ENCODE measurements around the gene MOV10. TPM values are rescaled to one million over a fixed set of nuclear protein-coding genes. Genes with fewer than 3 reads are reported as not detected.
A peak's percentile ranks its signal among the peaks of the same experiment; 100 is the strongest.
"Not testable (repeated sequence)": the region's sequence is repeated elsewhere in the genome, so short reads cannot be mapped to it uniquely, and the experiment has no call there.

The MOV10 gene, protein sequence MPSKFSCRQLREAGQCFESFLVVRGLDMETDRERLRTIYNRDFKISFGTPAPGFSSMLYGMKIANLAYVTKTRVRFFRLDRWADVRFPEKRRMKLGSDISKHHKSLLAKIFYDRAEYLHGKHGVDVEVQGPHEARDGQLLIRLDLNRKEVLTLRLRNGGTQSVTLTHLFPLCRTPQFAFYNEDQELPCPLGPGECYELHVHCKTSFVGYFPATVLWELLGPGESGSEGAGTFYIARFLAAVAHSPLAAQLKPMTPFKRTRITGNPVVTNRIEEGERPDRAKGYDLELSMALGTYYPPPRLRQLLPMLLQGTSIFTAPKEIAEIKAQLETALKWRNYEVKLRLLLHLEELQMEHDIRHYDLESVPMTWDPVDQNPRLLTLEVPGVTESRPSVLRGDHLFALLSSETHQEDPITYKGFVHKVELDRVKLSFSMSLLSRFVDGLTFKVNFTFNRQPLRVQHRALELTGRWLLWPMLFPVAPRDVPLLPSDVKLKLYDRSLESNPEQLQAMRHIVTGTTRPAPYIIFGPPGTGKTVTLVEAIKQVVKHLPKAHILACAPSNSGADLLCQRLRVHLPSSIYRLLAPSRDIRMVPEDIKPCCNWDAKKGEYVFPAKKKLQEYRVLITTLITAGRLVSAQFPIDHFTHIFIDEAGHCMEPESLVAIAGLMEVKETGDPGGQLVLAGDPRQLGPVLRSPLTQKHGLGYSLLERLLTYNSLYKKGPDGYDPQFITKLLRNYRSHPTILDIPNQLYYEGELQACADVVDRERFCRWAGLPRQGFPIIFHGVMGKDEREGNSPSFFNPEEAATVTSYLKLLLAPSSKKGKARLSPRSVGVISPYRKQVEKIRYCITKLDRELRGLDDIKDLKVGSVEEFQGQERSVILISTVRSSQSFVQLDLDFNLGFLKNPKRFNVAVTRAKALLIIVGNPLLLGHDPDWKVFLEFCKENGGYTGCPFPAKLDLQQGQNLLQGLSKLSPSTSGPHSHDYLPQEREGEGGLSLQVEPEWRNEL
- polyA plus RNA-seq = 5.6 TPM

DNA sequence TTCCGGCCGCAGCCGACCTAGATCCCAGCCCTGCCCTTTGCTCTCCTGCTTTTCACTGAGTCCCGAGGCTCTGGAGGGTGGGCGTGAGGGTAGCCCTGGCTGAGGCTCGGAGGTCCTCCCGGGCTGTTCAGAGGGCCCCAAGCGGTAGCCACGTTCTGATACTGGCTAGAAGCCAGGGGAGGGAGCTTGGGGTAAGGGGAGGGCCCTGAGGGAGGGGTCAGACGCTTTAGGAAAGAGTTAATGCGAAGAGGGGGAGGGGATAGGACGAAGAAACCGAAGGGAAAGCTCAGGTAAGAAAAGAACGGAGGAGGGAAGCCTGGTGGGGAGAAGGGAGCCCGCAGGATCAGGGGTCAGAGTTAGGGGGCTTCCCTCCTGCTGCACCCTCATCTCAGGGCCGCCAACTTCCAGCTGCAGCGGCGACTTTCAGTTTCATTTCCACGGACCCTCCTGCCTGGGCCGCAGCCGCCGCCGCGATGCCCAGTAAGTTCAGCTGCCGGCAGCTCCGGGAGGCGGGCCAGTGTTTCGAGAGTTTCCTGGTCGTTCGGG lies at the start of gene MOV10:
Gene MOV10, plus strand, starts transcription at position 220 of the 546 bp plus-strand sequence. Its CDS starts 254 bp downstream, at position 474.
- Mint-ChIP-seq H3K4me1 (peaks cover 19 to 25% (median 23%) of the 10 kb centered on the region in 3 donors), H3K9me3 (no peaks in the 10 kb centered on the region), H3K4me3 (peak within 1 kb of the TSS; percentile 76 to 97 (median 94)), H3K27ac (peak within 1 kb of the TSS; percentile 54 to 94 (median 85)), H3K27me3 (no peaks in the 10 kb centered on the region), H3K36me3 (no peaks in the 10 kb centered on the region)

DNA sequence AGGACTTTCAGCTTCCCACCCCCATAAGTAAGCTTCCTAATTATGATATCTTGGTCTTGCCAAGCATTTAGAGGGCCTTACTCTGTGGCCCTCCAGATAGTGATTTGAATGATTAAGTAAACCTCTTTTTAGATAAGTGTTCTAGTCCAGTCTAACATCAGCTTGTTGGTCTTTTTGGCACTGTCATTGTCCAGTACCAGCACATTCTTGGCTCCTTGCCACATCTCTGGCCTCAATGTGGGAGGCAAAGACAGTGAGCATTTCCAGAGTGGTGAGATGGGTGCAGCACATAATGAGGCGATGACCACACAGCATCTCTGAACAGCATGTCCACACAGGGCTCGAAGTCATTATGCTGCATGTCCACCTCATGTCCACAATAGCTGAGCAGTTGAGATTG lies 48.8 kb upstream of the MOV10 start:
- Mint-ChIP-seq H3K9me3 (no peaks in the 10 kb centered on the region), H3K27me3 (no peaks in the 10 kb centered on the region), H3K36me3 (peaks cover 6% of the 10 kb centered on the region), H3K4me1 (peaks cover 61 to 68% (median 63%) of the 10 kb centered on the region in 3 donors), H3K4me3 (peak overlapping the region in 2 of 4 donors; percentile 58 to 83), H3K27ac (peak overlapping the region in 1 of 3 donors; percentile 74)

DNA sequence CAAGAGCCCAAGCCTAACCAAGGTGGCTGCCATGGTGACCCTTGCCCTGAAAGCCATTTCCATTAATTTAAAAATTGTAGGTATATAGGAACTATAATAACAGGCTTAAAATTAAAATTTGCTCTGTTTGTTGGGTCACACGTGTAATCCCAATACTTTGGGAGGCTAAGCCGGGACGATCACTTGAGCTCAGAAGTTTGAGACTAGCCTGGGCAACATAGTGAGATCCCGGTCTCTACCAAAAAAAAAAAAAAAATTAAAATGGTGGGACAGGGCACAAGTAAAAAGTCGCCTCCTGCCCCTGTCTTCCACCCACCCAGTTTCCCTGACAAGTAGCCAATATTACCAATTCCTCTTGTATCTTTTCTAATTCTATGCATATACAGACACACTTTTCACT lies 48.3 kb upstream of the MOV10 start:
- H3K27ac Mint-ChIP-seq = peak overlapping the region in 2 of 3 donors; percentile 8 to 78
- H3K9me3 Mint-ChIP-seq = no peaks in the 10 kb centered on the region
- peaks cover 6% of the 10 kb centered on the region for H3K36me3 Mint-ChIP-seq
- no peaks in the 10 kb centered on the region for H3K27me3 Mint-ChIP-seq
- H3K4me3 Mint-ChIP-seq = peak overlapping the region in 2 of 4 donors; percentile 25 to 64
- peaks cover 61 to 69% (median 65%) of the 10 kb centered on the region in 3 donors for H3K4me1 Mint-ChIP-seq

DNA sequence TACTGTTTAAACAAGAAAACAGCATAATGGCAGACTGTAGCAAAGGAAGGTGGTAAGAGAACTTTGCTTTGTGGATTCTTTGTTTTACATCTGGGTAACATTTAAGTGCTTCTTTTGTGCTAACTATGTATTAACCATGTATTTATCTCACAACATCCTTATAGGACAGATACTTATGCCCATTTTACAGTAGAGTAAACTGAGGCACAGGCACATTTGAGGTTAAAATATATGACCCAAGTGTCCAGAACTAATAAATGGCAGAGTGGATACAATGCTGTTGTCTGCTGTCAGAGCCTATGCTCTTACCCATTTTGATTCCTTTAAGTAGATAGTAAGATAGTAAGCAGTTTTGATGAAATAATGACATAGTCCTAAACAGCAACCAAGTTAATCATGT lies 47.6 kb upstream of the MOV10 start:
- Mint-ChIP-seq H3K27ac (peak overlapping the region in 1 of 3 donors; percentile 84), H3K4me3 (peak overlapping the region in 2 of 4 donors; percentile 34 to 64), H3K36me3 (peaks cover 6% of the 10 kb centered on the region), H3K9me3 (no peaks in the 10 kb centered on the region), H3K27me3 (no peaks in the 10 kb centered on the region), H3K4me1 (peaks cover 61 to 71% (median 68%) of the 10 kb centered on the region in 3 donors)

DNA sequence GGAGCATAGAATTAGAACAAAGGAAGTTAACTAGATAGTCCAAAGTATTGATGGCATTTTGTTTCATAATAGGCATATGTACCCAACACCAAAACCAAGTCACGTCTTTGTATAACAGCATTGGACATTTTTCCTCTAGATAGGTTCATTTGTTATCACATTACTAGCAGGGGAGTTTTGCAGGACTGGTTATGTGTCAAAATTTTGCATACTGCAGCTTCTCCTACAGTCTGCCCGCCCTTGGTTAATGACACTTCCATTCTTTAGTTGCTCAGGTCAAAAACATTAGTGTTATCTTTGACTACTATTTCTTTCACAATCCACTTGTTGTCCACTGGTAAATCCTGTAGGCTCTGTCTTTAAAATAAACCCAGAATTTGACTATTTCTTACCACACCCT lies 45.9 kb upstream of the MOV10 start:
- Mint-ChIP-seq H3K36me3 (peaks cover 6% of the 10 kb centered on the region), H3K4me1 (peaks cover 64 to 72% (median 65%) of the 10 kb centered on the region in 3 donors), H3K27me3 (no peaks in the 10 kb centered on the region), H3K9me3 (no peaks in the 10 kb centered on the region), H3K4me3 (peak overlapping the region in 2 of 4 donors; percentile 30 to 65), H3K27ac (peak overlapping the region in 2 of 3 donors; percentile 11 to 47)

DNA sequence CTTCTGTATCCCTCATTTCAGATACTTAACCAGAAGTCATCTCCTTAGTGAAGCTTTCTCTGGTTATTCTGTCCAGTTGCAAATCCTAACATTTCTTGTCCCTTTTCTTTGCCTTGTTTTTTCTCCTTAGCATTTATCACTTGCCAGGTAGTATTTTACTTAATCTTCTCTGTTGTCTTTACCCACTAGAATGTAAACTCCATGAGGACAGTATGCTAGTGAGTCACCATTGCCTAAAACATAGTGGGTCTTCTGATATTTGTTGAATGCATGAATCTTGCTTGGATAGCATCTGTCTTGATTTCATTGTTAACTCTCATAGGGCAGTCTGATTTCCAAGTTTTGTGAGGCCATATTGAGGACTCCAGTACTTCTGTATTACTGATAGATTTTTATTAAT lies 45.2 kb upstream of the MOV10 start:
- peaks cover 11% of the 10 kb centered on the region for H3K36me3 Mint-ChIP-seq
- no peaks in the 10 kb centered on the region for H3K9me3 Mint-ChIP-seq
- peak overlapping the region in 1 of 4 donors; percentile 34 for H3K4me3 Mint-ChIP-seq
- peaks cover 67 to 76% (median 69%) of the 10 kb centered on the region in 3 donors for H3K4me1 Mint-ChIP-seq
- no peaks in the 10 kb centered on the region for H3K27me3 Mint-ChIP-seq
- H3K27ac Mint-ChIP-seq = peak overlapping the region in 1 of 3 donors; percentile 11

DNA sequence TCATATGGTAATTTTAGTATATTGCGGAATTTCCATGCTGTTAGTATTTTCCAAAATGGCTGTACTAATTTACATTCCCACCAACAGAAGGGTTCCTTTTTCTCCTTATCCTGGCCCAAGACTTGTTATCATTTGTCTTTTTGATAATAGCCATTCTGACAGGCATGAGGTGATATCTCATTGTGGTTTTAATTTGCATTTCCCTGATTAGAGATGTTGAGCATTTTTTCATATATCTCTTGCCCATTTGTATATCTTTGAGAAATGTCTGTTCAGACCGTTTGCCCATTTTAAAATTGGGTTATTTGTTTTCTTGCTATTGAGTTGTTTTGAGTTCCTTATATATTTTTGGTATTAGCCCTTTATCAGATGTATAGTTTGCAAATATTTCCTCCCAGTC lies 40.8 kb upstream of the MOV10 start:
- no peaks in the 10 kb centered on the region for H3K27me3 Mint-ChIP-seq
- peaks cover 14% of the 10 kb centered on the region for H3K36me3 Mint-ChIP-seq
- peak overlapping the region in 1 of 4 donors; percentile 49 for H3K4me3 Mint-ChIP-seq
- H3K4me1 Mint-ChIP-seq = peaks cover 53 to 68% (median 66%) of the 10 kb centered on the region in 3 donors
- peak overlapping the region in 1 of 3 donors; percentile 18 for H3K27ac Mint-ChIP-seq
- H3K9me3 Mint-ChIP-seq = no peaks in the 10 kb centered on the region

DNA sequence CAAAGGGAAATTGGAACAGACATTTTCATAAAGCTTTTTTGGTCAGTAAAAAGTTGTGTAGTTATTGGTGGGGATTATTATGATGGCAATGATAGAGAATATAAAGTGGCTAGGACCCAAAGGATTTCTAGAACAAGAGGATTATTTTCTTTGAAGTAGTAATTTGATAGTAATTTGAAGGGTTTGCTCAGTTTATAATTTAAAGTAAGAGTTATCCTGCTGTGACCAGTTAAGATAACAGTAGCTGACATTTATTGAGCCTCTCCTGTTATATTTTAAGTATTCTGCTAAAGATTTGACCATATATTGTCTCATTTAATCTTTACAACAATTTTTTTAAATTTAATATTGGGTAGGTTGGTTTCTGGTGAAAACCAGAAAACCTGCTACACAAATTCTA lies 40.1 kb upstream of the MOV10 start:
- no peaks in the 10 kb centered on the region for H3K9me3 Mint-ChIP-seq
- H3K36me3 Mint-ChIP-seq = peaks cover 11% of the 10 kb centered on the region
- H3K27ac Mint-ChIP-seq = peak overlapping the region in 2 of 3 donors; percentile 18 to 50
- no peaks in the 10 kb centered on the region for H3K27me3 Mint-ChIP-seq
- H3K4me3 Mint-ChIP-seq = no peak overlapping the region
- H3K4me1 Mint-ChIP-seq = peaks cover 47 to 65% (median 62%) of the 10 kb centered on the region in 3 donors

DNA sequence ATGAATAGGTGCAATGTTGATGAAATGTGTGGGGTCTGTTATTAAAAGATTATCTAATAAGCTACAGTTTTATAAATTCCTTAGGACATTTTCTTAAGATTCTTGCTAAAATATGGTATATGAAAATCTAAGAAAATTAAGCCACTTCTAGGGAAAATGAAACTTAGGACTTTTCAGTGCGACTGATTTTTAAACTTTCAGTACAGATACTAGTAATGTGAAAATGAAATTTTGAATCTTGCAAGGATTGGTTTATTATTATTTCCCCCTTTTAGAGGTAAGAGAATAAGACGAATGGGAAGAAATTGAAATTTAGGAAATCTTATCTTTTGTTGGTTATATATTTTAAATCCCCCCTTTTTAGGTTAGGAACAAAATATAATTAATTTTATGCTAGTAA lies 38.4 kb upstream of the MOV10 start:
- Mint-ChIP-seq H3K27me3 (no peaks in the 10 kb centered on the region), H3K36me3 (peaks cover 11% of the 10 kb centered on the region), H3K4me3 (peak overlapping the region in 2 of 4 donors; percentile 76 to 84), H3K9me3 (no peaks in the 10 kb centered on the region), H3K4me1 (peaks cover 40 to 54% (median 52%) of the 10 kb centered on the region in 3 donors), H3K27ac (peak overlapping the region; percentile 76 to 88 (median 87))

DNA sequence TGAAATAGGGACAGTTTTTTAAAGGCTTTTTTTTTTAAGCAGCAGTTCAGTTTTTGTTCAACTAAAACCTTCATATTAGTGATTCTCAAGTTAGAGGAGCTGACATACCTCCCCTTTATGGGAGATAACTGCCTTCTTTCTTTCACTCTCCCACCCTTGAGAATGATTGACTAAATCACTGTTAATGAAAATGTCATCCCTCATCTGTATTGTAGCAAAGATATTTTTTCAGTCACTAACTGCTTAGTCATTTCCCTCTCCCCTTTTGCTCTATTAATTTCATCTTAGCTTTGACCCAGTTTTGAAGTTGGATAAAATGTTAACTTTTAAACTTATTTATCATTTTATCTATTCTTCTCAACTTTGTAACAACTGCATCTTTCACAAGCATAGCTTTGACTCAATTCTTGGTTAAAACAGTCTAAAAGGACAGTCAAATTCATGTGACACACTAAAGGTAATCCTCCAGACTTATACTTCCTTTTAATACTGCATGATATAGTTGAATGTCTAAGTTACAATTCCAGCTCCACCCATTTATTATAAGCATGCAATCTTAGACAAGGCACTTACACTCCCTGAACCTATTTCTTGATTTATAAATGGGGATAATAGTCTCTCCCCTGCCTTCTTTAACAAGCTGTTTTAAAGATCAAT lies 37.7 kb upstream of the MOV10 start:
- Mint-ChIP-seq H3K27ac (peak overlapping the region; percentile 67 to 88 (median 79)), H3K27me3 (no peaks in the 10 kb centered on the region), H3K36me3 (peaks cover 11% of the 10 kb centered on the region), H3K4me3 (peak overlapping the region in 2 of 4 donors; percentile 32 to 70), H3K9me3 (no peaks in the 10 kb centered on the region), H3K4me1 (peaks cover 40 to 49% (median 49%) of the 10 kb centered on the region in 3 donors)

DNA sequence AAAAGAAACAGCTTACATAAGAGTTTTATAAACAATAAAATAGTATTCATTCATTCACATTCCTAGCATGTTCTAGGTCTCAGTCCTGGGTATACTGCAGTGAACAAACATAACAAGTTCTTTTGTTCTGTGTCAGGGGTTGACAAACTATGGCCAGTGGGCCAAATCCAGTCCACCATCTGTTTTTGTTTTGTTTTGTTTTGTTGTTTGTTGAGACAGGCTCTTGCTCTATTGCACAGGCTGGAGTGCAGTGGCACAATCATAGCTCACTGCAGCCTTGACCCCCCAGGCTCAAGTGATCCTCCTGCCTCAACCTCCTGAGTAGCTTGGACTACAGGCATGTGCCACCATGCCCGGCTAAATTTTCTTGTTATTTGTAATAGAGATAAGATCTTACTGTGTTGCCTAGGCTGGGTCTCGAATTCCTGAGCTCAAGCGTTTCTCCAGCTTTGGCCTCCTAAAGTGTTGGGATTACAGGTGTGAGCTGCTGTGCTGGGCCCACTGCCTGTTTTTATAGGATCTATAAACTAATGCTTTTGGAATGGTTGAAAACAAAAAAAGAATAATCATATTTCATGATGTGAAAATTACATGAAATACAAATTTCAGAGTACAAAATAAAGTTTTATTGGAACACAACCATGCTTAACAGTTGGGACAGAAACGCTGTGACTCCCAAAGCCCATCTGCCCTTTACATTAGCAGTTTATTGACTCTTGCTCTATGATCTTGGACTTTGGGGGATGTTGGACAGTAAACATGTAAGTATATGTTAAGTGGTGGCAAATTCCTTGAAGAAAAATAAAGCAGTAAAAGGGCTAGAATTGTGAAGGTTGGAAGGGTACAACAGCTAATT lies 37.0 kb upstream of the MOV10 start:
- peaks cover 43 to 49% (median 48%) of the 10 kb centered on the region in 3 donors for H3K4me1 Mint-ChIP-seq
- peak overlapping the region in 2 of 3 donors; percentile 79 to 88 for H3K27ac Mint-ChIP-seq
- no peaks in the 10 kb centered on the region for H3K27me3 Mint-ChIP-seq
- H3K9me3 Mint-ChIP-seq = no peaks in the 10 kb centered on the region
- H3K4me3 Mint-ChIP-seq = peak overlapping the region in 3 of 4 donors; percentile 32 to 70 (median 61)
- peaks cover 11% of the 10 kb centered on the region for H3K36me3 Mint-ChIP-seq

DNA sequence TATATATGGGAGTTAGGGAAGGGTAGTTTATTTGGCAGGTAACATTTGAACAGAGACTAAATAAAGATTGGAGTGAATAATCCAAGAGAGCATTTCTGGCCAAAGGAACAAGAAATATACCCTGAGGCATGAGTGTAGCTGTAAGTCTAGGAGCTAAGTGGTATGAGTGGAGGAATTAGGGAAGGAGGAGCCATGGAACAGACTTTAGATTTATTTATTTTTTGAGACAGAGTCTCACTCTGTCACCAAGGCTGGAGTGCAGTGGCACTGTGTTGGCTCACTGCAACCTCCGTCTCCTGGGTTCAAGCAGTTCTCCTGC lies 36.4 kb upstream of the MOV10 start:
- no peaks in the 10 kb centered on the region for H3K27me3 Mint-ChIP-seq
- H3K4me3 Mint-ChIP-seq = peak overlapping the region in 1 of 4 donors; percentile 61
- H3K4me1 Mint-ChIP-seq = peaks cover 40 to 48% (median 44%) of the 10 kb centered on the region in 3 donors
- H3K36me3 Mint-ChIP-seq = peaks cover 11% of the 10 kb centered on the region
- H3K27ac Mint-ChIP-seq = peak overlapping the region in 2 of 3 donors; percentile 3 to 88
- no peaks in the 10 kb centered on the region for H3K9me3 Mint-ChIP-seq

DNA sequence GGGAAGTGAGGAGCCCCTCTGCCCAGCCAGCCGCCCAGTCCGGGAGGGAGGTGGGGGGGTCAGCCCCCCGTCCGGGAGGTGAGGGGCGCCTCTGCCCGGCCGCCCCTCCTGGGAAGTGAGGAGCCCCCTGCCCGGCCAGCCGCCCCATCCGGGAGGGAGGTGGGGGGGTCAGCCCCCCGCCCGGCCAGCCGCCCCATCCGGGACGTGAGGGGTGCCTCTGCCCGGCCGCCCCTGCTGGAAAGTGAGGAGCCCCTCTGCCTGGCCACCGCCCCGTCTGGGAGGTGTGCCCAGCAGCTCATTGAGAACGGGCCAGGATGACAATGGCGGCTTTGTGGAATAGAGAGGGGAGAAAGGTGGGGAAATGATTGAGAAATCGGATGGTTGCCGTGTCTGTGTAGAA lies 34.0 kb upstream of the MOV10 start:
- H3K4me1 Mint-ChIP-seq = peaks cover 31 to 32% (median 31%) of the 10 kb centered on the region in 3 donors
- H3K27me3 Mint-ChIP-seq, H3K9me3 Mint-ChIP-seq, H3K4me3 Mint-ChIP-seq, H3K36me3 Mint-ChIP-seq: not testable (repeated sequence)
- H3K27ac Mint-ChIP-seq = peak overlapping the region in 1 of 3 donors; percentile 86
